ENCODE data around the gene CFAP221. TPM values are rescaled to one million over a fixed set of nuclear protein-coding genes. Genes with fewer than 3 reads are reported as not detected.

CFAP221 gene
- total RNA-seq, 4 donors from 2014 or later, result 0.51 to 5.0 (median 3.7) TPM

DNA sequence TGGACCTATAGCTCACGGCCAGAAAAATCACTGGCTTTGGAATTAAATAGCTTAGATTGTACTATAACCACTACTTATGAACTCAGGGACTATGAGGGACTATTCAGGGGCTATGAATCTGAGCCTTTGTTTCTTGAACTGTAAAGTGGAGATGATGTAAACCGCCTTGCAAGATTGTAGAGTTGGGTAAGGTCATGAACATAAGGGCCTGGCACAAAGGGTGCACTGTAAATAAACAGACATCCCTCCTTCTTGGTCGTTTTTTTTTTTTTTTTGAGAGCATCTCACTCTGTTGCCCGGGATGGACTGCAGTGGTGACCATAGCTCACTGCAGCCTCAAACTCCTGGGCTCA is 137.6 kb downstream of the CFAP221 start:
- TF ChIP-seq, protein P1, sequence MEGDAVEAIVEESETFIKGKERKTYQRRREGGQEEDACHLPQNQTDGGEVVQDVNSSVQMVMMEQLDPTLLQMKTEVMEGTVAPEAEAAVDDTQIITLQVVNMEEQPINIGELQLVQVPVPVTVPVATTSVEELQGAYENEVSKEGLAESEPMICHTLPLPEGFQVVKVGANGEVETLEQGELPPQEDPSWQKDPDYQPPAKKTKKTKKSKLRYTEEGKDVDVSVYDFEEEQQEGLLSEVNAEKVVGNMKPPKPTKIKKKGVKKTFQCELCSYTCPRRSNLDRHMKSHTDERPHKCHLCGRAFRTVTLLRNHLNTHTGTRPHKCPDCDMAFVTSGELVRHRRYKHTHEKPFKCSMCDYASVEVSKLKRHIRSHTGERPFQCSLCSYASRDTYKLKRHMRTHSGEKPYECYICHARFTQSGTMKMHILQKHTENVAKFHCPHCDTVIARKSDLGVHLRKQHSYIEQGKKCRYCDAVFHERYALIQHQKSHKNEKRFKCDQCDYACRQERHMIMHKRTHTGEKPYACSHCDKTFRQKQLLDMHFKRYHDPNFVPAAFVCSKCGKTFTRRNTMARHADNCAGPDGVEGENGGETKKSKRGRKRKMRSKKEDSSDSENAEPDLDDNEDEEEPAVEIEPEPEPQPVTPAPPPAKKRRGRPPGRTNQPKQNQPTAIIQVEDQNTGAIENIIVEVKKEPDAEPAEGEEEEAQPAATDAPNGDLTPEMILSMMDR (IDR thresholded peaks at IDR 0.05), result no peak
- TF ChIP-seq POLR2A (IDR thresholded peaks at IDR 0.05), result no peak
- H3K27ac ChIP-seq, result no peak overlapping the region
- H3K4me1 ChIP-seq, result peaks cover 0 to 5% of the 10 kb centered on the region in 2 donors
- no peak for DNase-seq
- no peaks in the 10 kb centered on the region for H3K27me3 ChIP-seq
- H3K36me3 ChIP-seq, result no peaks in the 10 kb centered on the region
- intact Hi-C loops (cut with DNase I; ENCODE audit: low total_unique reads), result no loop called here
- no peak overlapping the region for H3K4me3 ChIP-seq
- no peaks in the 10 kb centered on the region for H3K9me3 ChIP-seq

DNA sequence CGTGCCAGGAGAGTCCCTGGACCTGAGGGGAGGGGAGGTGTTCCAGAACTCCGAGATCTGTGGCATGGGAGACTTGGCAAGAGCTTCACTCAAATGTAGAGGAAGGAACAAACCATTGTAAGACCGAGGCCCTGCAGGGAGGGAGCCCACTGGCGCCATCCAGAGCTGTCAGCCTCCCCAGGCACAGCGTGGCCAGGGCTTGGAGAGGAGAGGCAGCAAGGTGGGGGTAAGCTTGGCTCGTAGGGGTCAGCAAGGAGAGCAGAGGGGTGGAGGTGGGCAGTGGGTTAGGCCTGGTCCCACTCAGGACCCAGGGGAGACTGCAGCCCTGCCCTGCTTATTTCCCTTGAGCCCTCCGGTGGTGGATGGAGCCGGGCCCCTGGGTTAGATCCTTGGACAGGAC is 138.3 kb downstream of the CFAP221 start:
- Histone ChIP-seq H3K27me3 (no peaks in the 10 kb centered on the region), H3K27ac (no peak overlapping the region), H3K4me1 (peaks cover 0 to 5% of the 10 kb centered on the region in 2 donors), H3K9me3 (no peaks in the 10 kb centered on the region), H3K4me3 (no peak overlapping the region), H3K36me3 (no peaks in the 10 kb centered on the region)
- intact Hi-C loops (cut with DNase I; ENCODE audit: low total_unique reads), result no loop called here
- TF ChIP-seq, protein P1 (IDR thresholded peaks at IDR 0.05), result no peak
- no peak for TF ChIP-seq POLR2A (IDR thresholded peaks at IDR 0.05)
- no peak for DNase-seq

DNA sequence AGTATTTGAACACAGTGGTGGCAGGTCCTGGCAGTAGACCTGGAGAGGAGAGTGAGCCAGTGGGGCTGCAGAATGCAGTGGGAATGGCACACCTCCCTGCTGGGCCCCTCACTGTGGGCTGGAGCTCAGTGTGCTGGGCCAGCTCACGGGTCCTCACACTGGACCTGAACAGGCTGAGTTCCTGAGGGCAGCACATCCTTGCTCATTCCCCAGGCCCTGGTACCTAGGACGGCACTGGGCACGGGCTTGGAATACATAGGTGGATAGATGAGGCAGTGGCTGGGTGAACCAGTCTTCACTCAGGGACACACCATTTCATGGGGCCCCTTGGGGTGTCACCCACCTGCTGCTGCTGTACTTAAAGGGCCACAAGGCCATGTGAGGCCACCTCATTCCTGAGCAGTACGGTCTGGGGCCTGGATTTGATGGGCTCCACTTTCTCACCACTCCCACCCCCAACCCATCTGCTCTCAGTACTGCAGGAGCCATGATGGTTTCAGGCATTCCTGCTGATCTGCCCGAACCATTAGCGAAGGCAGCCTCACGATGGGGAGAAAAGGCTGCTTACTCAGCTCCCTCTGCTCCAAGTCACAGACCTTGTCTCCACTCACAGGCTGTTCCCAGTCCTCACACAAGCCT is 138.9 kb downstream of the CFAP221 start:
- no peak overlapping the region for H3K4me3 ChIP-seq
- no peak for TF ChIP-seq POLR2A (IDR thresholded peaks at IDR 0.05)
- TF ChIP-seq, protein P1 (IDR thresholded peaks at IDR 0.05), result no peak
- intact Hi-C loops (cut with DNase I; ENCODE audit: low total_unique reads), result no loop called here
- no peaks in the 10 kb centered on the region for H3K36me3 ChIP-seq
- H3K27ac ChIP-seq, result no peak overlapping the region
- no peaks in the 10 kb centered on the region for H3K27me3 ChIP-seq
- H3K4me1 ChIP-seq, result peaks cover 0 to 5% of the 10 kb centered on the region in 2 donors
- DNase-seq, result no peak
- H3K9me3 ChIP-seq, result no peaks in the 10 kb centered on the region

- H3K4me1 ChIP-seq, result peaks cover 0 to 5% of the 10 kb centered on the region in 2 donors
- H3K4me3 ChIP-seq, result no peak overlapping the region
- TF ChIP-seq POLR2A (IDR thresholded peaks at IDR 0.05), result no peak
- TF ChIP-seq, protein P1 (IDR thresholded peaks at IDR 0.05), result no peak
- H3K27ac ChIP-seq, result peak overlapping the region; percentile 22 to 30
- no peaks in the 10 kb centered on the region for H3K9me3 ChIP-seq
- H3K36me3 ChIP-seq, result no peaks in the 10 kb centered on the region
- H3K27me3 ChIP-seq, result no peaks in the 10 kb centered on the region
- DNase-seq, result peak in 1 of 2 donors; percentile 34
- intact Hi-C loops (cut with DNase I; ENCODE audit: low total_unique reads), result no loop called here
These were observed 139.6 kb downstream of the CFAP221 start for GRCh38 chr2:119683713-119684443.

DNA sequence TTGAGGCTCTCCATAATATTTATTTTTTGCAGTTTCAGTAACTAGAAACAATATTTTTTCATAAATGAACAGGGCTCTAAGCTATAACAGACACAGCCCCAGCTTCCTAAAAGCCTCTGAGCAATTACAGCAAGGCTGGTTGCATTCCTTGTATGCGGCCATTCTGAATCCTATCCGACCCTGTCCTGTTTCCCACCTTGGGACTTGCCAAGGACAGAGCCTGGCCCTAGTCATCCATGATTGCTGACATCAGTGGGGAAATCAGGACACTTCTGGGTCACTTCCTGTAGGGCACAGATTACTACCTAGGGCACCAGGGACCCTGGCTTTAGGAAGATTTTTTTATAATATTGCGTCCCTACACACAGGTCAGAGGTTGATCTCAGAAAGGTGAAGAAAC is 140.3 kb downstream of the CFAP221 start:
- intact Hi-C loops (cut with DNase I; ENCODE audit: low total_unique reads), result no loop called here
- Histone ChIP-seq H3K4me1 (peaks cover 0 to 5% of the 10 kb centered on the region in 2 donors), H3K4me3 (no peak overlapping the region), H3K36me3 (no peaks in the 10 kb centered on the region), H3K27ac (peak overlapping the region in 1 of 2 donors; percentile 22), H3K27me3 (no peaks in the 10 kb centered on the region), H3K9me3 (no peaks in the 10 kb centered on the region)
- no peak for DNase-seq
- TF ChIP-seq, protein P1 (IDR thresholded peaks at IDR 0.05), result no peak
- no peak for TF ChIP-seq POLR2A (IDR thresholded peaks at IDR 0.05)

Data from uterus (tissue), 4 donors.